ENCODE measurements around the gene KCNJ6.

GRCh38 chr21:37561506-37561905 lies 354.8 kb downstream of the KCNJ6 start:
- TF ChIP-seq CTCF (IDR thresholded peaks at IDR 0.05 in 4 of 5, conservative IDR thresholded peaks at IDR 0.05 in 1 of 5), result no peak
- TF ChIP-seq POLR2A (IDR thresholded peaks at IDR 0.05), result no peak
